Measurements from ENCODE around the gene CCSAP. TPM values are rescaled to one million over a fixed set of nuclear protein-coding genes. Genes with fewer than 3 reads are reported as not detected.

Gene CCSAP
- total RNA-seq, 1 donor from 2014 or later, result 3.9 TPM

DNA sequence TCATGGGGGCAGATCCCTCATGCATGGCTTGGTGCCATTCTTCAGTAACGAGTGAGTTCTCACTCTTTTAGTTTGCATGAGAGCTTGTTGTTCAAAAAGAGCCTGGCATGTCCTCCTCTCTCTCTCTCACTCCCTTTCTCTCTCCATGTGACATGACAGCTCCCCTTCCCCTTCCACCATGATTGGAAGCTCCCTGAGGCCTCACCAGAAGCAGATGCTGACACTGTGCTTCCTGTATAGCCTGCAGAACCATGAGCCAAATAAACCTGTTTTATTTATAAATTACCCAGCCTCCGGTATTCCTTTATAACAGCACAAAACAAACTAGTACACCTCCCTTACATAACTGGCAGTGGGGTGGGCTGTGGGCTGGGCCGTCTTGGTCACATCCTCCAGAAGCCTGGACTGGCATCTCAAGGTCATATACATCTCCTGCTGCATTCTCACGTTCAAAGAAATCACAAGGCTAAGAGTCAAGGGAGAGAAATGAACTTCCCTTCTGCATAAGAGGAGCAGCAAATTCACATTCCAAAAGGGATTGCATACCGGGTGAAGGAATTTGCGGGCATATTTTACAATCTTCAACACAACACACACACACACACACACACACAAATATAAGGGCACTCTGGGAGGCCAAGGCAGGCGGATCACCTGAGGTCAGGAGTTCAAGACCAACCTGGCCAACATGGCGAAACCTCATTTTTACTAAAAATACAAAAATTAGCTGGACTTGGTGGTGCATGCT lies 2.3 kb upstream of the CCSAP start:
- TF ChIP-seq POLR2AphosphoS5 (IDR thresholded peaks at IDR 0.05; ENCODE audit: insufficient read depth in 1 of 2, low read depth in 1 of 2), result no peak
- TF ChIP-seq POLR2A (IDR thresholded peaks at IDR 0.05), result no peak
- TF ChIP-seq, protein P1, sequence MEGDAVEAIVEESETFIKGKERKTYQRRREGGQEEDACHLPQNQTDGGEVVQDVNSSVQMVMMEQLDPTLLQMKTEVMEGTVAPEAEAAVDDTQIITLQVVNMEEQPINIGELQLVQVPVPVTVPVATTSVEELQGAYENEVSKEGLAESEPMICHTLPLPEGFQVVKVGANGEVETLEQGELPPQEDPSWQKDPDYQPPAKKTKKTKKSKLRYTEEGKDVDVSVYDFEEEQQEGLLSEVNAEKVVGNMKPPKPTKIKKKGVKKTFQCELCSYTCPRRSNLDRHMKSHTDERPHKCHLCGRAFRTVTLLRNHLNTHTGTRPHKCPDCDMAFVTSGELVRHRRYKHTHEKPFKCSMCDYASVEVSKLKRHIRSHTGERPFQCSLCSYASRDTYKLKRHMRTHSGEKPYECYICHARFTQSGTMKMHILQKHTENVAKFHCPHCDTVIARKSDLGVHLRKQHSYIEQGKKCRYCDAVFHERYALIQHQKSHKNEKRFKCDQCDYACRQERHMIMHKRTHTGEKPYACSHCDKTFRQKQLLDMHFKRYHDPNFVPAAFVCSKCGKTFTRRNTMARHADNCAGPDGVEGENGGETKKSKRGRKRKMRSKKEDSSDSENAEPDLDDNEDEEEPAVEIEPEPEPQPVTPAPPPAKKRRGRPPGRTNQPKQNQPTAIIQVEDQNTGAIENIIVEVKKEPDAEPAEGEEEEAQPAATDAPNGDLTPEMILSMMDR (IDR thresholded peaks at IDR 0.05), result no peak
- intact Hi-C loops (cut with DNase I), result no loop called here
- H3K4me1 ChIP-seq, result peaks cover 21% of the 10 kb centered on the region
- DNase-seq (ENCODE audit: extremely low spot score in 2 of 2), result no peak
- H3K27me3 ChIP-seq, result no peaks in the 10 kb centered on the region
- H3K4me3 ChIP-seq, result no peak overlapping the region
- H3K27ac ChIP-seq, result no peak overlapping the region
- H3K9me3 ChIP-seq, result no peaks in the 10 kb centered on the region
- H3K36me3 ChIP-seq, result no peaks in the 10 kb centered on the region

DNA sequence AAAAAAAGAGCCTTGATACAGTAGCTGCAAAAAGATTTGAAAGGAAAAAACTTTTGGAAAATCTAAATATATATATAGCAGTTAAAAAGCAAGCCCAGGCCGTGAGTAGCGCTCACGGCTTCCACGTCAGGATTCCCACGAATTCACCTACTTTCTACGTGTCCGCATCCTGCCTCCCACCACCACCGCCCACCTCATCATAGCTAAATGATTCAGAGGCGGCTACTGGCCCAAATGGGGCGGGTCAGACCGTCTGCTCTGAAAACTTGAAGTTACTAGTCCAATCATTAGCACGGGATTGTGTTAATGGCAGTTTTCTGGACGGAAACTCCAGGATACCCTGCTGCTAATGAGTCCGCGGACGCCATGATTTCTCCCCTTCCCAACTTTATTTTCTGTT lies 1.3 kb upstream of the CCSAP start:
- no peak for TF ChIP-seq POLR2AphosphoS5 (IDR thresholded peaks at IDR 0.05; ENCODE audit: insufficient read depth in 1 of 2, low read depth in 1 of 2)
- TF ChIP-seq POLR2A (IDR thresholded peaks at IDR 0.05), result no peak
- TF ChIP-seq, protein P1 (IDR thresholded peaks at IDR 0.05), result no peak
- Histone ChIP-seq H3K4me3 (peak overlapping the region in 1 of 2 donors; percentile 95), H3K27me3 (no peaks in the 10 kb centered on the region), H3K27ac (no peak overlapping the region), H3K36me3 (no peaks in the 10 kb centered on the region), H3K9me3 (no peaks in the 10 kb centered on the region), H3K4me1 (peaks cover 26% of the 10 kb centered on the region)
- no peak for DNase-seq (ENCODE audit: extremely low spot score in 2 of 2)
- intact Hi-C loops (cut with DNase I), result no loop called here

DNA sequence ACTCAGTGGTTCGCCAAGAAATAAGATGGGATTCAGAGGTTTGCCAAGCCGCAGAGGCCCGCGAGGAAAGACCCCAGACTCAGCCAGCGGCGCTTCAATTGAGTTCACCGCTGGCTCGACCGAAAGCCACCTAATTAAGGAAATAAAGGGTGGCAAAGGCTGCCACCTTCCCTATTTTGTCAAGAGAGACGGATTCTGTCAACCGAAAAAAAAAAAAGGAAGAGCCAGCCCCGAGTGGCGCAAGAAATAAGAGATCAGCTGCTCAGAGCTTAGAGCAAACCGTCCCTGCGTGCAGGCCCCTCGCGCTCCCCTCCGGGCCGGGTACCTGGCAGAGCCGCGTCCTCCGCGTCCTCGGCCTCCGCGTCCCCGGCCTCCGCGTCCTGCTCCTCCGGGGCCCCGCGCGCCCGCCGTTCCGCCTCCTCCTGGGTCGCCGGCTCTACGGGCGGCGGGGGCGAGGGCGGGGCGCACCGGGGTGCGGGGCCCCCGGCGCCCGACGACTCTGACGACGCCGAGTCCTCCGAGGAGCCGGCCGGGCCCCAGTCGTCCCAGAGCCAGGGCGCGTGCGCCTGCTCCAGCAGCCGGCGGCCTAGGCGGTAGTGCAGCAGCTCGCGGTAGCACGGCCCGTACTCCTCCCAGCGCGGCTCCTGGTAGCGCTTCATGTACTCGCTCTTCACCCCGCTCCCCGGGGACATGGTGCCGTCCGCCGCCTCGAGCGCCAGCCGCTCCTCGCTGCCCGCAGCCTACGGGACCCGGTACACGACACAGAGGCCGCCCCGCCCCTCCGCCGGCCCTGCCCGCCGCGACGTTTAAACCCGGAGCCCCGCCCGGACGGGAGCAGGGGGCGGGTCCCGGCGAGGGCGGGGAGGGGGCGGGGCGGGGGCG lies 832 bp downstream of the CCSAP start:
- peak overlapping the region; percentile 94 for H3K27ac ChIP-seq
- peaks cover 26% of the 10 kb centered on the region for H3K4me1 ChIP-seq
- H3K27me3 ChIP-seq, result no peaks in the 10 kb centered on the region
- H3K36me3 ChIP-seq, result no peaks in the 10 kb centered on the region
- DNase-seq (ENCODE audit: extremely low spot score in 2 of 2), result no peak
- TF ChIP-seq POLR2AphosphoS5 (IDR thresholded peaks at IDR 0.05; ENCODE audit: insufficient read depth in 1 of 2, low read depth in 1 of 2) (peak in 1 of 2 donors; percentile 84), POLR2A (IDR thresholded peaks at IDR 0.05) (peak in 1 of 2 donors; percentile 38)
- TF ChIP-seq, protein P1 (IDR thresholded peaks at IDR 0.05), result no peak
- no peaks in the 10 kb centered on the region for H3K9me3 ChIP-seq
- peak overlapping the region; percentile 95 to 96 for H3K4me3 ChIP-seq
- intact Hi-C loops (cut with DNase I), result no loop called here

DNA sequence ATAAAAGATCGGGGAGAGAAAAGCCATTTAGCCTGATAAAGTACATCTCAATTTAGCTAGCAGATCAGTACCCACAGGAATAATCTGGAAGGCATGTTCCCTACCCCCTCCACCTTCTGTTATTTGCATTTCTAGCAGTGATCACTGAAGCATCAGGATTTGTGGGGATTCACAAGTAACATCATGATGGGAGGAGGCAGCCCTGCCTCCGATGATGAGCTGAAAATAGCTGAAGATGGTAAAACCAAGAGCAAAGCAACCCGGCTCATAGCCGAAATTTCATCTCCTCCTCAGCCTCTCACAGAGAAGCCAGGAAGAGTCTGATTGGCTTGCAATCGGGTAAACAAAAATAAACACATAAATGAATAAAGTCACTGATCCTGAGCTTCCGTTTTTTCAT lies 2.4 kb downstream of the CCSAP start:
- H3K4me3 ChIP-seq, result no peak overlapping the region
- TF ChIP-seq POLR2A (IDR thresholded peaks at IDR 0.05) (no peak), POLR2AphosphoS5 (IDR thresholded peaks at IDR 0.05; ENCODE audit: insufficient read depth in 1 of 2, low read depth in 1 of 2) (no peak)
- TF ChIP-seq, protein P1 (IDR thresholded peaks at IDR 0.05), result no peak

More for the DNA sequence above, 2.4 kb downstream of the CCSAP start:
- Histone ChIP-seq H3K9me3 (no peaks in the 10 kb centered on the region), H3K27ac (no peak overlapping the region), H3K36me3 (no peaks in the 10 kb centered on the region), H3K4me1 (peaks cover 26% of the 10 kb centered on the region), H3K27me3 (no peaks in the 10 kb centered on the region)
- no peak for DNase-seq (ENCODE audit: extremely low spot score in 2 of 2)
- intact Hi-C loops (cut with DNase I), result no loop called here
